Measurements from ENCODE around the gene NECTIN4. TPM values are rescaled to one million over a fixed set of nuclear protein-coding genes. Genes with fewer than 3 reads are reported as not detected.
"Not testable (repeated sequence)": the region's sequence is repeated elsewhere in the genome, so short reads cannot be mapped to it uniquely, and the experiment has no call there.

NECTIN4 gene
- total RNA-seq, 4 donors from 2014 or later, result 0.54 to 2.5 (median 1.6) TPM

DNA sequence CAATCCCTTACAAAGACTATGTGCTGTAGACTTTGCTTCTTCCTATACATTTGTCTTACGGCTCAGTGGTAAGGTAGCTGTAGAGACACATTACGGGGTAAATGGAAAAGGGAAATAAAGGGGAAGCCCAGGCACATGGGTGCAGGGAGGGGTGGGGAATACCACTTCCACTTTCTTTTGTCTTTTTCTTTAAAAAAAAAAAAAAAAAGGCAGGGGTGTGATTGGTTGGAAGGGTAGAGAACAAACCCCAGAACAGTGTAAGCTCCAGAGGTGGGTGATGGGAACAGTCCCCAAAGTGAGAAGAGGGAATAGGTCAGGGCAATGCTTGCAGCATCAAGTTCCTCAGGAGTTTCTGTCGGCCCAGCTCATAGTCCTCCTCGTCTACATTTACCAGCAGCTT is 32.5 kb upstream of the NECTIN4 start:
- DNase-seq, result no peak
- TF ChIP-seq, protein P1, sequence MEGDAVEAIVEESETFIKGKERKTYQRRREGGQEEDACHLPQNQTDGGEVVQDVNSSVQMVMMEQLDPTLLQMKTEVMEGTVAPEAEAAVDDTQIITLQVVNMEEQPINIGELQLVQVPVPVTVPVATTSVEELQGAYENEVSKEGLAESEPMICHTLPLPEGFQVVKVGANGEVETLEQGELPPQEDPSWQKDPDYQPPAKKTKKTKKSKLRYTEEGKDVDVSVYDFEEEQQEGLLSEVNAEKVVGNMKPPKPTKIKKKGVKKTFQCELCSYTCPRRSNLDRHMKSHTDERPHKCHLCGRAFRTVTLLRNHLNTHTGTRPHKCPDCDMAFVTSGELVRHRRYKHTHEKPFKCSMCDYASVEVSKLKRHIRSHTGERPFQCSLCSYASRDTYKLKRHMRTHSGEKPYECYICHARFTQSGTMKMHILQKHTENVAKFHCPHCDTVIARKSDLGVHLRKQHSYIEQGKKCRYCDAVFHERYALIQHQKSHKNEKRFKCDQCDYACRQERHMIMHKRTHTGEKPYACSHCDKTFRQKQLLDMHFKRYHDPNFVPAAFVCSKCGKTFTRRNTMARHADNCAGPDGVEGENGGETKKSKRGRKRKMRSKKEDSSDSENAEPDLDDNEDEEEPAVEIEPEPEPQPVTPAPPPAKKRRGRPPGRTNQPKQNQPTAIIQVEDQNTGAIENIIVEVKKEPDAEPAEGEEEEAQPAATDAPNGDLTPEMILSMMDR (IDR thresholded peaks at IDR 0.05), result no peak
- no peak for TF ChIP-seq POLR2A (IDR thresholded peaks at IDR 0.05)
- Histone ChIP-seq H3K27me3 (no peaks in the 10 kb centered on the region), H3K4me1 (peaks cover 8 to 33% (median 13%) of the 10 kb centered on the region in 4 donors), H3K4me3 (no peak overlapping the region), H3K27ac (peak overlapping the region in 1 of 4 donors; percentile 11), H3K36me3 (peaks cover 0 to 66% (median 0%) of the 10 kb centered on the region in 3 donors), H3K9me3 (no peaks in the 10 kb centered on the region)

DNA sequence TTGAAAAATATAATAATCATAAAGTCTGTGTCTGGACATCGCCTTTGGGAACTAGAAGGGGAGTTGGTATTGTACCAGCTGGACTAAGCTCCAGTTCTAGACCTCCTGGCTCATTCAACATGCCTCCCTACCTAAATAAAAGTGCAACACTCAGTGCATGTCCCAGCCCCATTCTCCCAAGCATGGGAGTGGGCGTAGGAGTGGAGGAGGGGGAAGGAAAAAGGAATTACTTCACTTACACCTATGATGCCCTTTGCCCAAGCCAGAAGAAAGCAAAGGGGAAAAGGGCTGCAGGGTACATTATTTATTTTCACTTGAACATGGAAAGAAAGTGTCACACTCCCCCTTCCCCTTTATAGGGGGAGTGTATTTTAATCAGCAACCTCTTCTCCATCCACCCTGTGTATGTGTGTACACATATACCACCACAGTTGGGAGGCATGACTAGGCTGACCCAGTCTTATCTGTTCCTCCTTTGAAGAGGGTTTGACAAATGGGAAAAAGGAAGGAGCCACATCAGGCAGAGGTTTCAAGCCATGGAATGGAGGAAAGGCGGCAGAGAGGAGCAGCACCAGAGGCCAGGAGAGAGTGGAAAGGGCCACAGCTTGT is 31.8 kb upstream of the NECTIN4 start:
- H3K9me3 ChIP-seq, result no peaks in the 10 kb centered on the region
- no peak overlapping the region for H3K27ac ChIP-seq
- peaks cover 0 to 59% (median 0%) of the 10 kb centered on the region in 3 donors for H3K36me3 ChIP-seq

DNA sequence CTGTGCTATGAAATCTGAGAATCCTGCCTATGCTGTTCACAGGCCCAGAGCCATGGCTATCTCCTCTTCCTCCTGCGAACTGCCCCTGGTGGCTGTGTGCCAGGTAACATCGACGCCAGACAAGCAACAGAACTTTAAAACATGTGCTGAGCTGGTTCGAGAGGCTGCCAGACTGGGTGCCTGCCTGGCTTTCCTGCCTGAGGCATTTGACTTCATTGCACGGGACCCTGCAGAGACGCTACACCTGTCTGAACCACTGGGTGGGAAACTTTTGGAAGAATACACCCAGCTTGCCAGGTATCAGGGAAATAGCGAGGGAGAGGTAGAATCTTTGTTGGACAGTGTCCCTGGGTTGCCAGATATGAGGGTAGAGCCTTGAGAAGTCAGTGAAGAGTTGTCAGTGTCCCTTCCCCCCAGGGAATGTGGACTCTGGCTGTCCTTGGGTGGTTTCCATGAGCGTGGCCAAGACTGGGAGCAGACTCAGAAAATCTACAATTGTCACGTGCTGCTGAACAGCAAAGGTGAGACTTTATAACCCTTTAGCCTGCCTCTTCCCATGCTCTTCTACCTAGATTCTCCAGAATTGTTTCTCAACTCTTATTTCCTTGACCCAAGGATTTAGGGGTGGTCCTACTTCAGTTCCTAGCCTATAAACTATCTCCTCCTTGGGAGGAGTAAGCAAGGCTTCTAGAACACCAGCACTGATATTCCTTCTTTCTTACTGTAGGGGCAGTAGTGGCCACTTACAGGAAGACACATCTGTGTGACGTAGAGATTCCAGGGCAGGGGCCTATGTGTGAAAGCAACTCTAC is 29.9 kb upstream of the NECTIN4 start:
- peak overlapping the region; percentile 89 to 97 (median 93) for H3K27ac ChIP-seq
- TF ChIP-seq, protein P1 (IDR thresholded peaks at IDR 0.05), result peak in 4 of 6 experiments; percentile 33 to 72 (median 67)
- peak; percentile 28 to 60 for TF ChIP-seq POLR2A (IDR thresholded peaks at IDR 0.05)
- no peaks in the 10 kb centered on the region for H3K27me3 ChIP-seq
- peak in 2 of 3 donors; percentile 70 to 79 for DNase-seq
- peak overlapping the region; percentile 65 to 83 (median 81) for H3K4me3 ChIP-seq
- H3K36me3 ChIP-seq, result peaks cover 0 to 46% (median 0%) of the 10 kb centered on the region in 3 donors
- H3K4me1 ChIP-seq, result peaks cover 11 to 55% (median 17%) of the 10 kb centered on the region in 4 donors
- no peaks in the 10 kb centered on the region for H3K9me3 ChIP-seq

More for the DNA sequence above, 31.8 kb upstream of the NECTIN4 start:
- Histone ChIP-seq H3K4me3 (no peak overlapping the region), H3K4me1 (peaks cover 11 to 40% (median 17%) of the 10 kb centered on the region in 4 donors), H3K27me3 (no peaks in the 10 kb centered on the region)
- TF ChIP-seq, protein P1 (IDR thresholded peaks at IDR 0.05), result no peak
- TF ChIP-seq POLR2A (IDR thresholded peaks at IDR 0.05), result no peak
- no peak for DNase-seq

DNA sequence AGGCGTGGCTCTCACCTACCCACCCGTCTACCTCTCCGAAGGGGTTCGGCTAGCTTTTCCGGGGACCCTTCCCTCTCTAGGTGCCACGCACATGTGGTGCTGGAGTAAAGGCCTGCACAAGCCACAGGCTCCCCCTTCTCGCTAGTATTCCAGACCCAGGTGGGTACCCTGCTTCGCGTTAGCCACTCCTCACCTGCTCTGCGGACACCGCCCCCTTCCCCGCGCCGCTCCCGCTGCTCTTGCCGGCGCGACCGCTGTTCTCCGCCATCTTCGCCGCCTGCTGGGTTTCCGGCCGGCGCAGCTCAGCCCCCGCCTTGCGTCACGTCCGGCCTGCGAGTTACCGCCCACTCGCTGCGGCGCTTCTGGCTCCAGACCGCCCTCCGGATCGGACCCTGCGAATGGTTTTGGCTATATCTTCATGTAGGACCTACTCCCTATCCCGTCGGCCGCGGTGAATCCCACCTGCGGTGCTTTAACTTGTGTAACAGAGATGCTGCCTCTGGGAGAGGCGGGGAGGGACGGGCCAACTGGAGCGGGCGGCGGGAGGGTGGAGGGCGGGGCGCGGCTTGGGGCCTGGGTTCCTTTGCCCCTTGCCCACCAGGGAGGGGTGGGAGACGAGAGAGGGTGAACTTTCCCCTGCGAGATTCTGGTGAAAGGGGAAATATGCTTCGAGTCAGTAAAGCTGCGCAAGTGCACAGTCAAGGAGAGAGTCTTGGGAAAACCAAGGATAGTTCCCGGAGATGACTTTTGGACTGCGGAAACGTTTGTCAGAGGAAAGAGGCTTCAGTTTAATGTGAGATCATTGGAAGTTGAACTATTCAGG is 28.6 kb upstream of the NECTIN4 start, which contains the start of the genes NIT1 and PFDN2:
TSS of gene NIT1 (plus strand) at position 347 of the 823 bp plus-strand sequence. CDS start at position 419, 72 bp downstream.
TSS of gene PFDN2 (minus strand) at position 279 of the 823 bp plus-strand sequence. CDS start at position 268, 11 bp downstream.
- H3K36me3 ChIP-seq, result peaks cover 0 to 32% (median 0%) of the 10 kb centered on the region in 3 donors
- H3K27me3 ChIP-seq, result no peaks in the 10 kb centered on the region
- peak within 1 kb of the TSS; percentile 65 to 83 (median 81) for H3K4me3 ChIP-seq
- H3K9me3 ChIP-seq, result no peaks in the 10 kb centered on the region
- TF ChIP-seq POLR2A (IDR thresholded peaks at IDR 0.05), result peak; percentile 76 to 83
- TF ChIP-seq, protein P1 (IDR thresholded peaks at IDR 0.05), result peak in 1 of 6 experiments; percentile 6
- peaks cover 11 to 55% (median 17%) of the 10 kb centered on the region in 4 donors for H3K4me1 ChIP-seq
- DNase-seq, result peak; percentile 82 to 93 (median 91)
- peak within 1 kb of the TSS; percentile 89 to 97 (median 93) for H3K27ac ChIP-seq

DNA sequence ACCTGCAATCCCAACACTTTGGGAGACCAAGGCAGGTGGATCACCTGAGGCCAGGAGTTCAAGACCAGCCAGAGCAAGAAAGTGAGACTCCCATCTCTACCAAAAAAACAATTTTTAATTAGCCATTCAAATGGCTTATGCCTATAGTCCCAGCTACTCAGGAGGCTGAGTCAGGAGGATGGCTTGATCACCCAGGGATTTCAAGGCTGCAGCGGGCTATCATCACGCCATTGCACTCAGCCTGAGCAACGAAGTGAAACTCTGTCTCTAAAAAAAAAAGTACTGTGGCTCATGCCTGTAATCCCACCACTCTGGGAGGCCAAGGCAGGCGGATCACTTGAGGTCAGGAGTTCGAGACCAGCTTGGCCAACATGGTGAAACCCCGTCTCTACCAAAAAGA is 26.6 kb upstream of the NECTIN4 start:
- H3K4me3 ChIP-seq, H3K27me3 ChIP-seq, H3K9me3 ChIP-seq, DNase-seq: not testable (repeated sequence)
- Histone ChIP-seq H3K36me3 (peaks cover 0 to 12% (median 0%) of the 10 kb centered on the region in 3 donors), H3K4me1 (peaks cover 11 to 51% (median 17%) of the 10 kb centered on the region in 4 donors), H3K27ac (peak overlapping the region in 1 of 4 donors; percentile 18)
